HUDEP-2 (cell line): ENCODE measurements around the gene PRSS12.
"Not testable (repeated sequence)": the region's sequence is repeated elsewhere in the genome, so short reads cannot be mapped to it uniquely, and the experiment has no call there.

Source experiments
- DNase-seq, 76 experiments: peaks; one replicate each; lab custom pipeline; 2025; ENCODE audit not compliant: unreplicated experiment in 76 of 76; lab: John Stamatoyannopoulos, UW

Gene PRSS12

DNA sequence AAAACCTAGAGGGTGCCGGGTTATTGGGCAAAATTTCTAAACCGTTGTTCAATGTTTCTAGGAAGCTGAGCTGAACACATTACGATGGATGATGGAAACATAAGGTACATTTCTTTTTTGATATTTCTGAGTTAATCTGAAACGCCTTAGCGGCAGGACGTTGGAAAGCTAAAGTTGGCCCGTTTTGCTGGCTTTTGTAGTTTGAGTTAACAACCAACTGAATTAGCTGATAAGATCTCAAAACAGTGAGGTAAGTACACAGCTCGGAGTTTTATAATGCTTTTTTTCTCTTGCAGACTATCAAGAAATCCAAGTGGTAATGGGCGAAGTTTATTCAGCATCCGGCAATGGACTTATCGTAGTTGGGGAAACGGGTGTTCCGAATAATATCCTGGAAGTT lies 73.5 kb downstream of the PRSS12 start:
- DNase-seq = peak in 6 of 76 experiments; percentile 1 to 14 (median 6)

DNA sequence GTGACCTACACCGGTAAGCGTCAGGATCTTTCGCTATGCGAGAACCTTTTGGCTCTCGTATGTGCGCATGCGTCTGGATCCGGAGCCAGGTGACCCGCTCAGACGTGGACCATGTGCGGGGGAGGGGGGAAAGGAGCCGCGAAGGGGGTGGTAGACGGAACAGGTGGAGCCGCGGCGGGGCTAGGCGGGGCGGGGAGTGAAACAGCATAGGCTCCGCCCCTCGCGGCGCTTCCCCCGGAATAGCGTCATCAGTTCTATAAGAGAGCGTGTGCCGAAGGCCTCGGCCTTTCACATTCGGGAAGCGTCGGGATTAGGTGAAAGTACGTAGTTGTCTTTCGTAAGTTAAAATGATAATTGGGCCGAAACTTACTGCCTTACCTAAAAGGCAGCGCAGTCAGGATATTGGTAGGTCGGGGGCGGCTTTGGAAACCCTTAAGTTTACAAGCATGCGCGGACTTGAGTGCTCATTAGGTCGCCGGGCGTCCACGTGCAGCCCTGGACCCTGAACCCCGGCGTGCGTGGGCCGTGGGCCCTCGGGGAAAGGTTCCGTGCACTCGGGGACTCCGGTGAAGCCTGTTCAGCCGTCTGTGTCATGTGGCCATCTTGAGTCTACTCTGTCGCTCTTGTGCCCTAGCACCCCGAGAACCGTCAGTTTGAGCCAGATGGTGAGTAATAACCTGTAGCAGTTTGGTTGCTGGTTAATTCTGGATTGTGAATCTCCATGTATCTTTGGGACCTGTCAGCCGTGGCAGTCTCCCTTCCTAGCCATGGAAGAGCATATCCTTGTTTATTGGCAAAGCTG lies 74.1 kb downstream of the PRSS12 start:
- DNase-seq = peak; percentile 31 to 98 (median 94)

DNA sequence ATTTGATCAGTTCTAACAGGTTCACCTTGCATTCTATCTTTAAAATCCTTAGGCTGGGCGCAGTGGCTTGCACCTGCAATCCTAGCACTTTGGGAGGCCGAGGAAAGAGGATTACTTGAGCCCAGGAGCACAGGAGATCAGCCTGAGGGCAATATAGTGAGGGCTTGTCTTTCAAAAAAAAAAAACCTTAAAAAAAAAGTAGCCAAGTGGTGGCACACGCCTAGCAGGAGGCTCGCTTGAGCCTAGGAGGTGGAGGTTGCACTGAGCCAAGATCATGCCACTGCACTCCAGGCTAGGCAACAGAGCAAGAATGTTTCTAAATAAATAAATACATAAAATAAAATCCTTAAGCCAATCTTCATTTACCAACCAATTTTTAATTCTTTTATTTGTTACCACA lies 75.6 kb downstream of the PRSS12 start:
- DNase-seq = peak in 8 of 76 experiments; percentile 1 to 15 (median 5)

DNA sequence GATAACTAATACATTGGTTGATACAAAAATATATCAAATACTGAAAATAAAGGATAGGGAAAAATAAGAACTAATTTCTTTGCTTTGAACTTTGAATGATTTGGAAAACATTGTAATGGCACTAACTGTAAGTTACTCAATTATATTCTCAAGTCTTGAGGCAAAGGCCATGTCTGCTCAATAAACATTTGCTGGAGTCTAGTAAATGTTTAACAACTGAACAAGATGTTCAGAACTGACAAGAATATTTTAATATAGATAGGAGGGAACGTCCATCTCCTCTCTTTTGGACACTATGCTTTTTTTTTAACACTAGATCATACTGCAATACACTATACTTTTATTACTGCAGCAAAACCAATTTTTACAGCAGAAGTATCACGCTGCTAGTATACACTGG lies 76.2 kb downstream of the PRSS12 start:
- no peak for DNase-seq

- DNase-seq = no peak
Measured at GRCh38 chr4:118273642-118274041, 79.2 kb downstream of the PRSS12 start.

DNA sequence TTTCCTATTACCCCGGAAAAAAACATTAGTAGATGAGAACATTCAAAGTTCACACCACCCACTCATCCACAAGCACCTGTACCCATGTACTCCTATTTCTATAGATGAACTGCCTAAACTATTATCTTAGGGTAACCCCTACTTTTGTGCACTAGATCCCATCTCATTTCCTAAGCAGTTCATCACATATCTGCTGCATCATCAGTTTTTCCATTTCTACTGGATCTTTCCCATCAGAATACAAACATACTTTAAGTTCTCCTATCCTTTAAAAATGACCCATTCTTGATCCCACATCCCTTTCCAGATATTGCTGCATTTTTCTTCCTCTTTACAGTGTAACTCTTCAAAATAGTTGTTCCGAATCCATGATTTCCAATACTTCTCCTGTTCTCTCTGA lies 81.0 kb downstream of the PRSS12 start:
- no peak for DNase-seq

DNA sequence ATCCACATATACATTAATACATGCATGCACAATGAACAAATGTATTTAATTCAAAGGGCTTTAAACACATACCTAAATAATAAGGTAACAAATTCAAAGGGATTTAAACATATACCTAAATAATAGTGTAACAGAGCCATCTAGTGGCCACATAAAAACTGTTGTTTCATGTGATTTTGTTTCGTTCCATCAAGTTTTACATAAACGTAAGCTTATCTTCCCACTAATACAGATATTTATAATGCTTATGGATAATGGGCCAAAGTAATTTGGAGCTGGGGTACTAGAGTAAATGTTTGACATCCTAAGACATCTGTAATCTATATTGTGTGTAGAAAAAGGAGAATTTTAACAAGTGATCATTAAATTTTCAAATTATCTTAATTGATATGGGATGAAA lies 82.3 kb downstream of the PRSS12 start:
- DNase-seq = peak in 11 of 76 experiments; percentile 2 to 34 (median 9)

GRCh38 chr4:118268780-118269179 lies 84.0 kb downstream of the PRSS12 start:
- DNase-seq = no peak

GRCh38 chr4:118266145-118266496 lies 86.7 kb downstream of the PRSS12 start:
- DNase-seq = not testable (repeated sequence)

DNA sequence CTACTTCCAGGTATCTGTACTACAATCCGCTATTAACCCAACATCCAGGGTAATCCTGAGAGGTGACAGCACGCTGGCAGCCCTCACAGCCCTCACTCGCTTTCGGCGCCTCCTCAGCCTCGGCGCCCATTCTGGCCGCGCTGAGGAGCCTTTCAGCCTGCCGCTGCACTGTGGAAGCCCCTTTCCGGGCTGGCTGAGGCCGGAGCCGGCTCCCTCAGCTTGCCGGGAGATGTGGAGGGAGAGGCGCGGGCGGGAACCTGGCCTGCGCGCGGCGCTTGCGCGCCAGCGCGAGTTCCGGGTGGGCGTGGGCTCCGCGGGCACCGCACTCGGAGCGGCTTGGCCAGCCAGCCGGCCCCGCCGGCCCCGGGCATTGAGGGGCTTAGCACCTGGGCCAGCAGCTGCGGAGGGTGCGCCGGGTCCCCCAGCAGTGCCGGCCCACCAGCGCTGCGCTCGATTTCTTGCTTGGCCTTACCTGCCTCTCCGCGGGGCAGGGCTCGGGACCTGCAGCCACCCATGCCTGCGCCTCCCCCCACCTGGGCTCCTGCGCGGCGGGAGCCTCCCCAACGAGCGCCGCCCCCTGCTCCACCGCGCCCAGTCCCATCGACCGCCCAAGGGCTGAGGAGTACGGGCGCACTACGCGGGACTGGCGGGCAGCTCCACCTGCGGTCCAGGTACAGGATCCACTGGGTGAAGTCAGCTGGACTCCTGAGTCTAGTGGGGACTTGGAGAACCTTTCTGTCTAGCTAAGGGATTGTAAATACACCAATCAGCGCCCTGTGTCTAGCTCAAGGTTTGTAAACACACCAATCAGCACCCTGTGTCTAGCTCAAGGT lies 87.3 kb downstream of the PRSS12 start:
- DNase-seq = no peak

GRCh38 chr4:118264096-118264495 lies 88.7 kb downstream of the PRSS12 start:
- no peak for DNase-seq

GRCh38 chr4:118260309-118260708 lies 92.5 kb downstream of the PRSS12 start:
- no peak for DNase-seq

- no peak for DNase-seq
Measured at GRCh38 chr4:118259111-118259510, 93.7 kb downstream of the PRSS12 start.

DNA sequence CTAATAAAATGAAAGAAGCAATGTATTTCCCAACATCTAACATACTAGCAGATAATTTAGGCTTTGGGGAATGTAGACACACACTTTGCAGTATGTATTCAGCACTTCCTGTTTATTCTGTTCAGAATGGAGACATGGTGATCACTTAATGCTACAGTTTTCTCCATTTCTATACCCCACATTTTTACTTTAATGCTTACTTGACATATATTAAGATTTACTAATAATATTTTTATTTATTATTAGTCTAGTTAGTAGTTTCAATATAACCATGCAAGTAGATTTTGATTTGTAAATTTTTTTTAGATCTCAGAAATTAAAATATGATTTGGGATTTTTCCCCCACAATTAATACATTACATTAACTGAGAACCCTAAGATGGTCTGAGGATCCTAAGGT lies 98.4 kb downstream of the PRSS12 start:
- no peak for DNase-seq

DNA sequence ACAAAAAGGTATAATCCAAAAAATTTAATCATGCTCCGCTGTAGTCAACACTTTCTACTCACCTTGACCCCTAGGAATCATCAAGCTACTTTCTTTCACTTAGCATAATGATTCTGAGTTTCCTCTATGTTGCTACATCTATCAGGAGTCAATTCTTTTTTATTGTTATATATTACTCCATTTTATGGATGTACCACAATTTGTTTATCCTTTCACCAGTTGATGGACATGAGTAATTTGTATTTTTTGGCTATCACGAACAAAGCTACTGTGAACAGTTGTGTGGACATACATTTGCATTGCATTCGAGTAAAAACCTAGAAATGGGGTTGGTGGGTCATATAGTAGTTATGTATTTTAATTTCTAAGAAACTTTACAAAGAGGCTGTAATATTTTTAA lies 102.9 kb downstream of the PRSS12 start:
- DNase-seq = no peak

DNA sequence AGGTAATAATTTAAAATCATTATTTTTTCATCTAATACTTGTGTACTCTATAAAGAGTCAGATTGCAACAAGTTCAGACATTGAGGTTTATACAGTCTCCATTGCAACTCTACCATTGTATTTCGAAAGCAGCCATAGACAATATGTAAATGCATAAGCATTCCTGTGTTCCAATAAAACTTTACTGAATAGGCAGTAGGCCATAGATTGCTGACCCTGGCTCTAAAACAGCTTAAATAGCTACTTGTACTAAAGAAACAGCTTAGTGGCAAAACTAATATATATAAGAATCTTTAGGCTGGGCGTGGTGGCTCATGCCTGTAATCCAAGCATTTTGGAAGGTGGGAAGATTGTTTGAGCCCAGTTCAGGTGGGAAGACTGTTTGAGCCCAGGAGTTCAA lies 115.3 kb downstream of the PRSS12 start:
- DNase-seq = no peak

DNA sequence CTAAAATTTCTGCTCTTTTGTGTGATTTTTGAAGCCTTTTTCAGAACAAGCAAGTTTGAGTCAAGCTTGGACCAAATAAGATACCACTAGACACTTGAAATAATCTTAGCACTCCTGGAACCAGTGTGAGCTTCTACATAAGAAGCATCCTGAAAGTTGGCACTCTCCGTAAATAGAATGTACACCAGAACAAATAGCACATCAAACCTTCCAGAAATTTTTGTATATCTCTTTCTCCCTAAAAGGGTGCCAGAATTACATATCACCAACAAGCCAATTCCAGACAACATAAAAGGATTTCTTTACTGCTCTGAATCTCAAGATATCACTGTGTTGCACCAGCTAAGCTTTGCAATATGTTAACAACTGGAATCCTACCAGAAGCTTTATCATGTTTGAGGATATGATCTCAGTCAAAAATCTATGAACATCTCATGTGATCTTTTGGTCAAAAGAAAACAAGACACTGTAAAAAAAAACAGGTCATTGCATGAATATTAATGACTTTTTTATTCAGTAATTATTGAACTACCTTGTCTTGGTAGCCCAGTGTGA lies 117.2 kb downstream of the PRSS12 start:
- DNase-seq = no peak
